Retinal pigment epithelial cell (primary cell): ENCODE data around the gene DHX32.
"Not testable (repeated sequence)": the region's sequence is repeated elsewhere in the genome, so short reads cannot be mapped to it uniquely, and the experiment has no call there.

ENCODE experiments used
- DNase-seq: peaks from one replicate; pipeline ENCODE4 v3.0.0-alpha.2; 2010; ENCODE audit warnings: low read depth
- H3K4me3 ChIP-seq: 2 replicates; pipeline ENCODE4 v1.5.1; 2011; ENCODE audit warnings: mild to moderate bottlenecking, low read length, control low read depth, moderate library complexity
- TF ChIP-seq, protein P1 (sequence below): conservative IDR thresholded peaks from 2 replicates; pipeline ENCODE4 v1.5.1; 2011; ENCODE audit warnings: low read depth, low read length, control low read depth, inconsistent platforms

DHX32 gene, protein sequence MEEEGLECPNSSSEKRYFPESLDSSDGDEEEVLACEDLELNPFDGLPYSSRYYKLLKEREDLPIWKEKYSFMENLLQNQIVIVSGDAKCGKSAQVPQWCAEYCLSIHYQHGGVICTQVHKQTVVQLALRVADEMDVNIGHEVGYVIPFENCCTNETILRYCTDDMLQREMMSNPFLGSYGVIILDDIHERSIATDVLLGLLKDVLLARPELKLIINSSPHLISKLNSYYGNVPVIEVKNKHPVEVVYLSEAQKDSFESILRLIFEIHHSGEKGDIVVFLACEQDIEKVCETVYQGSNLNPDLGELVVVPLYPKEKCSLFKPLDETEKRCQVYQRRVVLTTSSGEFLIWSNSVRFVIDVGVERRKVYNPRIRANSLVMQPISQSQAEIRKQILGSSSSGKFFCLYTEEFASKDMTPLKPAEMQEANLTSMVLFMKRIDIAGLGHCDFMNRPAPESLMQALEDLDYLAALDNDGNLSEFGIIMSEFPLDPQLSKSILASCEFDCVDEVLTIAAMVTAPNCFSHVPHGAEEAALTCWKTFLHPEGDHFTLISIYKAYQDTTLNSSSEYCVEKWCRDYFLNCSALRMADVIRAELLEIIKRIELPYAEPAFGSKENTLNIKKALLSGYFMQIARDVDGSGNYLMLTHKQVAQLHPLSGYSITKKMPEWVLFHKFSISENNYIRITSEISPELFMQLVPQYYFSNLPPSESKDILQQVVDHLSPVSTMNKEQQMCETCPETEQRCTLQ

DNA sequence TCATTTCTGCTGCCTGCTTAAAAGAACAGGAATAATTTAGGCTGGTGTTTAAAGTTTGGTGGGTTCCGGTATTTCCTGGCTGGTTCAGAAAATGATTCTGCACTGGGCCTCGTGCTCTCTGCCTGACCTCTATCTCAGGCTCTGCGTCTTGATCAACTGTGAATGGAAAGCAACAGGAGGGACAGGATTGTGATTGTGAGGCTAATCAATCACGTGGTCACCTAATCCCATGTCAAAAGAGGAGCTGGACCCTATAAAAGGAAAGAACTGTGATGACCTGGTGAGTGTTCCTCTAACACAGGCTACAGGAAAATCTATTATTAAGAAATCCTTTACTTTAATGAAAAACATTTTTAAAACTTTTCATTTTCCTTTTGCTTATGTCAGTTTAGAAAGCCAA lies at the start of gene DHX32:
Gene DHX32, minus strand, starts transcription at position 101 of the 400 bp plus-strand sequence. CDS start 468 bp downstream, outside the sequence.
- no peak for DNase-seq
- TF ChIP-seq, protein P1, sequence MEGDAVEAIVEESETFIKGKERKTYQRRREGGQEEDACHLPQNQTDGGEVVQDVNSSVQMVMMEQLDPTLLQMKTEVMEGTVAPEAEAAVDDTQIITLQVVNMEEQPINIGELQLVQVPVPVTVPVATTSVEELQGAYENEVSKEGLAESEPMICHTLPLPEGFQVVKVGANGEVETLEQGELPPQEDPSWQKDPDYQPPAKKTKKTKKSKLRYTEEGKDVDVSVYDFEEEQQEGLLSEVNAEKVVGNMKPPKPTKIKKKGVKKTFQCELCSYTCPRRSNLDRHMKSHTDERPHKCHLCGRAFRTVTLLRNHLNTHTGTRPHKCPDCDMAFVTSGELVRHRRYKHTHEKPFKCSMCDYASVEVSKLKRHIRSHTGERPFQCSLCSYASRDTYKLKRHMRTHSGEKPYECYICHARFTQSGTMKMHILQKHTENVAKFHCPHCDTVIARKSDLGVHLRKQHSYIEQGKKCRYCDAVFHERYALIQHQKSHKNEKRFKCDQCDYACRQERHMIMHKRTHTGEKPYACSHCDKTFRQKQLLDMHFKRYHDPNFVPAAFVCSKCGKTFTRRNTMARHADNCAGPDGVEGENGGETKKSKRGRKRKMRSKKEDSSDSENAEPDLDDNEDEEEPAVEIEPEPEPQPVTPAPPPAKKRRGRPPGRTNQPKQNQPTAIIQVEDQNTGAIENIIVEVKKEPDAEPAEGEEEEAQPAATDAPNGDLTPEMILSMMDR = no peak
- no peak within 1 kb of the TSS for H3K4me3 ChIP-seq

DNA sequence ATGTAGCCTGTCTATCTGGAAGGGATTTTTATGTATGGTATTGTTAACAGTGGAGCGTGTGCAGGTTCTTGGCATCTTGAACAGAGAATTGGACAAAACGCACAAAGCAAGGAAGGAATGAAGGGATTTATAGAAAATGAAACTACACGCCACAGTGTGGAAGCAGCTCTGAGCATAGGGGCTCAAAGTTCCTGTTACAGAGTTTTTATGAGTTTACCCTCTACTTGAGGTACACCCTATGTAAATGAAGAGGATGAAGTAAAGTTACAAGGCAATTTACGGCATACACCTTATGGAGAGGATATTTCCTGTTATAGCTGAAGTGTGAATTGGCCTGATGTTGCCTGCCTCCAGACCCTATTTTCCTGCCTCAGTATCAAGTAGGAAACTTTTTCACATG lies 48.5 kb upstream of the DHX32 start:
- DNase-seq = no peak
- no peak overlapping the region for H3K4me3 ChIP-seq
- TF ChIP-seq, protein P1 = no peak

DNA sequence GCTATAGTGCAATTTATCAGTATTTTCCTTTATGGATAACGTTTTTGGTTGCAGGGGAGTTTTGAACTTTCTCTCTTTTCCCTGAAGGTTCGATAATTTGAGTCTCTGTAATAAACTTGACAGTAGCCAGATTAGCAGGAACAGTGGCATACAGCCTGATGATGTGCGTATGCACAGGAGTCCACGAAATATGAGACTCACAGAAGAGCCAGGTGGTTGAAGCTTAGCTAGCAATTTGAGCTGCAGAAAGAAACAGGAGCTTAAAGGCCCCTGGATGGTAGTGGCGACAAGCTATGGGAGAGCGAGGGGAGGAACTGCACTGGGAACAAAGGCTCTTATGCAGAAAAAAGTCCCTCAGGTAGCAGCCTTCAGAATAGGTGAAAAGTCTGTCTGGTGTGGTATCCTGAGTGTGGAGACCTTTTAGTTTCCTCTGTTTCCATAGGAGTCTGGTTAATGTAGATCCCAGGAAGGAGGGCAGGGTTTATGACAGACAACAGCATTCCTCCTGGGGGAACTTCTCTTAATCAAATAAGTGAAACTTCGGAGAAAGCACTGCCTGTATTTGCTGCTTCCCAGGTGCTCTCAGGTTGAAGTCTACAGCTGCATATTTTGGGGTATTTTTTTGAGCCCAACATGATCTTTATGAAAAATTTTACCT lies 48.0 kb upstream of the DHX32 start:
- TF ChIP-seq, protein P1 = no peak
- no peak for DNase-seq
- no peak overlapping the region for H3K4me3 ChIP-seq

DNA sequence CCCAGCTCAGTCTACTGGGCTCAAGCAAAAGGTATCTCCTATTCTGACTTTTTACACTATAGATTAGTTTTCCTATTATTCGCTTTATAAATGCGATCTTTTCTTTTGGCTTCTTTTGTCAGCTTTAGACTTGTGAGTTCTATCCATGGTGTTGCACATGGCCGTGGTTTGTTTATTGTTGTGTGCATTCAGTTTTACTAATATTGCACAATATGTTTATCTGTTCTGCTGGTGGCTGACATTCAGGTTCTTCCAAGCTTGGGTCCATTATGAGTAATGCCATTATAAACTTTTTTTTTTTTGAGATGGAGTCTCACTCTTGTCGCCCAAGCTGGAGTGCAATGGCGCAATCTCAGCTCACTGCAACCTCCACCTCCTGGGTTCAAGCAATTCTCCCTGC lies 46.2 kb upstream of the DHX32 start:
- not testable (repeated sequence) for DNase-seq, H3K4me3 ChIP-seq

DNA sequence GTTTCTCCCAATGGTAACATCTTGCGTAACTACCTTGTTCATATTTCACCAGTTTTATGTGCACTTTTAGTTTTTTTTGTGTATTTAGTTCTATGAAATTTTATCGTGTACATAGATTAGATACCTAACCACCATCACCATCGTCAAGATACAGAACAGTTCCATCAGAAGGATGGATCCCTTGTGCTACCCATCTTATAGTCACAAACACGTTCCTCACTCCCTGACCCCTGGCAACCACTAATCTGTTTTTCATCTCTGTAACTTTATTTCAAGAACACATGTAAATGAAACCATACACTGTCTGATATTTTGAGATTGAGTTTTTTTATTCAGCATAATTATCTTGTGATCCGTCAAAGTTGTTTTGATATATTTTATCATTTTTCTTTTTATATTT lies 45.2 kb upstream of the DHX32 start:
- no peak for DNase-seq
- TF ChIP-seq, protein P1 = no peak
- no peak overlapping the region for H3K4me3 ChIP-seq

DNA sequence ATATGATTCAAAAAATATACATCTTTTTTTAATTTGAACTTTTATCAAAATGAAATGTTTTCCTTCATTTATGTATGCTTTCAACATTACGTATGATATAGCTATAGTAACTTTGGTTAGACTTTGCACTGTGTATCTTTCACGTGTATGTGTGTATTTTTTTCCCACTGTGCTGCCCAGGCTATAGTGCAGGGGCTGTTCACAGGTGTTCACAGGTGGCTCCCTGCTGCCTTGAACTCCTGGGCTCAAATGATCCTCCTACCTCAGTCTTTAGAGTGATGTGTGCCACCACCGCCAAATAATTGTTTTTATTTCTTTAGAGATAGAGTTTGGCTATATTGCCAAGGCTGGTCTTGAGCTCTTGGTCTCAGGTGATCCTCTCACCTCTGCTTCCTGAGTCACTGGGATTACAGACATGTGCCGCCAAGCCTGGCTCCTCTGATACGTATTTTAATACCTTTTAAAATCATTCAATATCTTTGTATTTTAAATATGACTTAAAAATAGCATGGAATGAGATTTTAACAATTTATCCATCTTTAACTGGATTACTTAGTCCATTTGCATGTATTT lies 44.3 kb upstream of the DHX32 start:
- TF ChIP-seq, protein P1 = no peak
- H3K4me3 ChIP-seq = no peak overlapping the region
- no peak for DNase-seq

DNA sequence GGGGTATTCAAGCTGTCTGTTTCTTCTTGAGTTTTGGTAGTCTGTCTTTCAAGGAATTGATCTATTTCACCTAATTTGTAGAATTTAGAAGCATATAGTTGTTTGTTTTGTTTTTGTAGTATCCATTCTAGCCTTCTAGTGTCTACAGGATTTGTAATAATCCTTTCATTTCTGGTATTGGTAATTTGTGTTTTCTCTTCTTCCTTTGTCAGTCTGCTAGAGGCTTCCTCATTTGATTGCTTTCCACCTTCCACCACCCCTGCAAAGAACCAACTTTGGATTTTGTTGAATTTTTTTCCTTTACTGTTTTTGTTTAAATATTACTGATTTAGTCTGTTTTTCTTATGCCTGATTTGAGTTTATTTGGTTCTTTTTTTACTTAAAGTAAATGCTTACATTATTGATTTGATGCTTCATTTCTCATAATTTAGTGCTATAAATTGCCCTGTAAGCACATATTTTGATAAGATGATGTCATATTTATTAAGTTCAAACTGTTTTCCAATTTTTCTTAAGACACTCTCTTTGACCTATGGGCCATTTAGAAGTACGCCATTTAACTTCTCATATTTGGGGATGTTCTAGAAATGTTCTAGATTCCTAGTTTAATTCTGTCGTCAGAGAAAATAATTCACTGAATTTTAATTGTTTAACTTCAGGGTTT lies 40.7 kb upstream of the DHX32 start:
- not testable (repeated sequence) for H3K4me3 ChIP-seq, DNase-seq

DNA sequence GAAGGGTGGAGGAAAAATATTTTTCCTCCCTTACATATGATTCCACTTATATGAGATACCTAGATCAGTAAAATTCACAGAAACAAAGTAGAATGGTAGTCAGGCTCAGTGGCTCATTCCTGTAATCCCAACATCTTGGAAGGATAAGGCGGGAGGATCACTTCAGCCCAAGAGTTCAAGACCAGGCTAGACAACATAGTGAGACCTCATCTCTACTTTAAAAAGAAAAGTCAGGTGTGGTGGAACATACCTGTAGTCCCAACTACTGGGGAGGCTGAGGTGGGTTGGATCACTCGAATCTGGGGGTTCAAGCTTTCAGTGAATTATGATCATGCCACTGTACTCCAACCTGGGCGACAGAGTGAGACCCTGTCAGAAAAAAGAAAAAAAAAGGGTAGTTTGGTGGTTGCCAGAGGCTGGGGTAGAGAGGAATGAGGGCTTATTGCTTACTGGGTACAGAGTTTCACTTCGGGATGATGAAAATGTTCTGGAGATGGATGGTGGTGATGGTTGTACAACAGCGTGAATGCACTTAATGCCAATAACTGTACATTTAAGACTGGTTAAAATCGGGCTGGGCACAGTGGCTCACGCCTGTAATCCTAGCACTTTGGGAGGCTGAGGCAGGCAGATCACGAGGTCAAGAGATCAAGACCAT lies 36.7 kb upstream of the DHX32 start:
- DNase-seq, H3K4me3 ChIP-seq: not testable (repeated sequence)
